ENCODE measurements around the gene DLG2. TPM values are rescaled to one million over a fixed set of nuclear protein-coding genes. Genes with fewer than 3 reads are reported as not detected.

Gene DLG2
- total and polyA plus RNA-seq, 2 of the 8 experiments (the other 6 are each of a cell fraction or from before 2014, with no cell fraction given) = 1.7 to 14.3 TPM

GRCh38 chr11:83682611-83682973 is 1944.6 kb downstream of the DLG2 start:
- Histone ChIP-seq H2BK20ac (ENCODE audit: low read length) (no peak overlapping the region), H3K79me1 (ENCODE audit: low read depth, low read length) (no peaks in the 10 kb centered on the region), H4K91ac (replicated peaks; ENCODE audit: insufficient read length, low read length) (no peak overlapping the region), H4K20me1 (replicated peaks in 1 of 2; ENCODE audit: control insufficient read depth in 1 of 2, insufficient read depth in 2 of 2, low read length in 2 of 2) (no peaks in the 10 kb centered on the region), H2BK120ac (replicated peaks; ENCODE audit: low read depth, low read length) (no peak overlapping the region), H2AFZ (ENCODE audit: low read length) (no peak overlapping the region), H2BK5ac (ENCODE audit: low read depth, low read length) (no peak overlapping the region), H3K14ac (ENCODE audit: insufficient read length) (no peak overlapping the region), H3K27me3 (replicated peaks in 1 of 4; ENCODE audit: control insufficient read depth in 3 of 4, extremely low read depth in 1 of 4, insufficient read depth in 3 of 4, low read length in 3 of 4) (no peaks in the 10 kb centered on the region), H3K9ac (replicated peaks in 1 of 4; ENCODE audit: extremely low read depth in 1 of 4, low read depth in 3 of 4, low read length in 3 of 4) (no peak overlapping the region), H3K79me2 (ENCODE audit: control insufficient read depth in 1 of 2, insufficient read depth in 2 of 2, low read length in 2 of 2) (no peaks in the 10 kb centered on the region), H3K9me3 (ENCODE audit: insufficient read depth in 2 of 2, low read depth in 1 of 2, low read length in 1 of 2) (no peaks in the 10 kb centered on the region), H3K27ac (ENCODE audit: low read depth, low read length) (no peak overlapping the region), H4K8ac (ENCODE audit: extremely low read depth, insufficient read depth, low read length) (no peak overlapping the region), H3K56ac (replicated peaks; ENCODE audit: insufficient read length, low read depth, low read length) (no peak overlapping the region), H3K4ac (replicated peaks; ENCODE audit: insufficient read length, low read depth, low read length) (no peak overlapping the region), H3K18ac (ENCODE audit: extremely low read depth, low read length) (no peak overlapping the region), H3K4me2 (ENCODE audit: insufficient read depth in 1 of 2, low read depth in 2 of 2, low read length in 2 of 2) (no peak overlapping the region), H3K36me3 (ENCODE audit: control insufficient read depth in 2 of 4, insufficient read depth in 4 of 4, low read length in 3 of 4) (no peaks in the 10 kb centered on the region), H3K23me2 (ENCODE audit: low read depth, low read length) (no peaks in the 10 kb centered on the region), H2BK12ac (ENCODE audit: low read depth, low read length) (no peak overlapping the region), H4K5ac (ENCODE audit: insufficient read length, low read depth, low read length) (no peak overlapping the region), H2BK15ac (ENCODE audit: low read length) (no peak overlapping the region), H3K4me3 (ENCODE audit: extremely low read depth in 1 of 4, insufficient read depth in 2 of 4, low read depth in 3 of 4, low read length in 4 of 4) (no peak overlapping the region), H2AK5ac (ENCODE audit: low read depth, low read length) (no peak overlapping the region), H3K4me1 (replicated peaks in 1 of 4; ENCODE audit: control insufficient read depth in 3 of 4, insufficient read depth in 4 of 4, low read length in 3 of 4) (peaks cover 0 to 9% (median 5%) of the 10 kb centered on the region in 4 experiments; a peak in 3 of 7 replicates), H3K23ac (ENCODE audit: insufficient read length) (no peak overlapping the region)
- DNase-seq (ENCODE audit: low read depth in 1 of 2, low spot score in 2 of 2) (no peak), FAIRE-seq (no peak)
- WGBS, 2 experiments (ENCODE audit: extremely low coverage in 1 of 2, insufficient coverage in 1 of 2, insufficient read length in 1 of 2, insufficient replicate concordance in 2 of 2, low coverage in 1 of 2, low lambda C conversion rate in 2 of 2, missing lambda C conversion rate in 1 of 2) = 87% methylated on average over 1 of the region's 1 CpG; no CpG with 5 or more reads in 1 of the 2 experiments
- POLR2A ChIA-PET (ENCODE audit: partially characterized antibody) = no interaction called here
- TF ChIP-seq CHD1 (IDR thresholded peaks at IDR 0.05; ENCODE audit: low read depth, low read length) = no peak
- TF ChIP-seq, protein P1, sequence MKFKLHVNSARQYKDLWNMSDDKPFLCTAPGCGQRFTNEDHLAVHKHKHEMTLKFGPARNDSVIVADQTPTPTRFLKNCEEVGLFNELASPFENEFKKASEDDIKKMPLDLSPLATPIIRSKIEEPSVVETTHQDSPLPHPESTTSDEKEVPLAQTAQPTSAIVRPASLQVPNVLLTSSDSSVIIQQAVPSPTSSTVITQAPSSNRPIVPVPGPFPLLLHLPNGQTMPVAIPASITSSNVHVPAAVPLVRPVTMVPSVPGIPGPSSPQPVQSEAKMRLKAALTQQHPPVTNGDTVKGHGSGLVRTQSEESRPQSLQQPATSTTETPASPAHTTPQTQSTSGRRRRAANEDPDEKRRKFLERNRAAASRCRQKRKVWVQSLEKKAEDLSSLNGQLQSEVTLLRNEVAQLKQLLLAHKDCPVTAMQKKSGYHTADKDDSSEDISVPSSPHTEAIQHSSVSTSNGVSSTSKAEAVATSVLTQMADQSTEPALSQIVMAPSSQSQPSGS (IDR thresholded peaks at IDR 0.05; ENCODE audit: low read length) = no peak
- CTCF ChIA-PET (ENCODE audit: partially characterized antibody) = interaction anchor here (0.7 to 0.9 kb wide), 2 partner anchors 156 to 579 kb away, joined by 3 to 4 read pairs; no protein-coding TSS in a partner anchor
